ENCODE measurements around the gene SLC8B1.

- TF ChIP-seq RFX7 (CRISPR knock-in tag; IDR thresholded peaks at IDR 0.05) (no peak), TGIF2 (CRISPR knock-in tag; IDR thresholded peaks at IDR 0.05) (no peak), XRCC5 (IDR thresholded peaks at IDR 0.05; ENCODE audit: low read depth, low read length) (no peak), ZNF140 (CRISPR knock-in tag; IDR thresholded peaks at IDR 0.05) (no peak), RBFOX2 (IDR thresholded peaks at IDR 0.05; ENCODE audit: low read depth, low read length) (no peak), CHAMP1 (IDR thresholded peaks at IDR 0.05) (no peak), ARID1B (IDR thresholded peaks at IDR 0.05) (no peak), ZBTB5 (IDR thresholded peaks at IDR 0.05) (no peak), MCM3 (IDR thresholded peaks at IDR 0.05) (no peak)
Measured at GRCh38 chr12:113332688-113333417, 2.1 kb downstream of the SLC8B1 start.

Data from K562 (cell line).